Measurements from ENCODE around the gene SHISAL1. TPM values are rescaled to one million over a fixed set of nuclear protein-coding genes. Genes with fewer than 3 reads are reported as not detected.

Gene SHISAL1
- total RNA-seq, 6 experiments from 2014 or later, result not detected

- Mint-ChIP-seq H3K36me3 (ENCODE audit: low read depth) (no peaks in the 10 kb centered on the region), H3K4me3 (no peak overlapping the region), H3K27ac (no peak overlapping the region), H3K4me1 (ENCODE audit: low read depth) (peaks cover 19% of the 10 kb centered on the region), H3K9me3 (no peaks in the 10 kb centered on the region), H3K27me3 (ENCODE audit: insufficient read depth) (peaks cover 39% of the 10 kb centered on the region)
- DNase-seq, result no peak
- TF ChIP-seq CTCF (IDR thresholded peaks at IDR 0.05), result no peak
These were observed 36.3 kb upstream of the SHISAL1 start for GRCh38 chr22:44348971-44349560.

- TF ChIP-seq CTCF (IDR thresholded peaks at IDR 0.05), result no peak
- H3K27me3 Mint-ChIP-seq (ENCODE audit: insufficient read depth), result peaks cover 39% of the 10 kb centered on the region
- H3K9me3 Mint-ChIP-seq, result no peaks in the 10 kb centered on the region
These were observed 34.8 kb upstream of the SHISAL1 start for GRCh38 chr22:44347549-44347948.

GRCh38 chr22:44347080-44347479, 34.3 kb upstream of the SHISAL1 start:
- Mint-ChIP-seq H3K27me3 (ENCODE audit: insufficient read depth) (peaks cover 39% of the 10 kb centered on the region), H3K9me3 (no peaks in the 10 kb centered on the region), H3K36me3 (ENCODE audit: low read depth) (no peaks in the 10 kb centered on the region), H3K27ac (no peak overlapping the region), H3K4me1 (ENCODE audit: low read depth) (peaks cover 17% of the 10 kb centered on the region), H3K4me3 (no peak overlapping the region)
- TF ChIP-seq CTCF (IDR thresholded peaks at IDR 0.05), result no peak
- no peak for DNase-seq

More at GRCh38 chr22:44347549-44347948, 34.8 kb upstream of the SHISAL1 start:
- no peak overlapping the region for H3K27ac Mint-ChIP-seq
- no peaks in the 10 kb centered on the region for H3K36me3 Mint-ChIP-seq (ENCODE audit: low read depth)
- H3K4me3 Mint-ChIP-seq, result no peak overlapping the region
- no peak for DNase-seq
- H3K4me1 Mint-ChIP-seq (ENCODE audit: low read depth), result peaks cover 19% of the 10 kb centered on the region

GRCh38 chr22:44345872-44346271, 33.1 kb upstream of the SHISAL1 start:
- Mint-ChIP-seq H3K4me1 (ENCODE audit: low read depth) (peaks cover 6% of the 10 kb centered on the region), H3K4me3 (no peak overlapping the region), H3K27me3 (ENCODE audit: insufficient read depth) (peaks cover 39% of the 10 kb centered on the region), H3K9me3 (no peaks in the 10 kb centered on the region), H3K27ac (no peak overlapping the region), H3K36me3 (ENCODE audit: low read depth) (no peaks in the 10 kb centered on the region)
- TF ChIP-seq CTCF (IDR thresholded peaks at IDR 0.05), result no peak
- DNase-seq, result no peak

- H3K27me3 Mint-ChIP-seq (ENCODE audit: insufficient read depth), result peaks cover 40% of the 10 kb centered on the region
- DNase-seq, result no peak
- H3K4me1 Mint-ChIP-seq (ENCODE audit: low read depth), result peaks cover 6% of the 10 kb centered on the region
- H3K9me3 Mint-ChIP-seq, result no peaks in the 10 kb centered on the region
- H3K36me3 Mint-ChIP-seq (ENCODE audit: low read depth), result no peaks in the 10 kb centered on the region
- no peak overlapping the region for H3K4me3 Mint-ChIP-seq
- TF ChIP-seq CTCF (IDR thresholded peaks at IDR 0.05), result no peak
- no peak overlapping the region for H3K27ac Mint-ChIP-seq
These were observed 31.7 kb upstream of the SHISAL1 start for GRCh38 chr22:44344407-44344806.

Measured in HFFc6 (cell line).